HG02943 (cell line): ENCODE results near the gene NXPH4.

Source experiments
- ATAC-seq: cut with Tn5 transposase; IDR thresholded peaks from one replicate; pipeline ENCODE4 v1.9.1; 2021; ENCODE audit warnings: mild to moderate bottlenecking, low read depth, moderate library complexity; ENCODE audit not compliant: unreplicated experiment

Gene NXPH4

DNA sequence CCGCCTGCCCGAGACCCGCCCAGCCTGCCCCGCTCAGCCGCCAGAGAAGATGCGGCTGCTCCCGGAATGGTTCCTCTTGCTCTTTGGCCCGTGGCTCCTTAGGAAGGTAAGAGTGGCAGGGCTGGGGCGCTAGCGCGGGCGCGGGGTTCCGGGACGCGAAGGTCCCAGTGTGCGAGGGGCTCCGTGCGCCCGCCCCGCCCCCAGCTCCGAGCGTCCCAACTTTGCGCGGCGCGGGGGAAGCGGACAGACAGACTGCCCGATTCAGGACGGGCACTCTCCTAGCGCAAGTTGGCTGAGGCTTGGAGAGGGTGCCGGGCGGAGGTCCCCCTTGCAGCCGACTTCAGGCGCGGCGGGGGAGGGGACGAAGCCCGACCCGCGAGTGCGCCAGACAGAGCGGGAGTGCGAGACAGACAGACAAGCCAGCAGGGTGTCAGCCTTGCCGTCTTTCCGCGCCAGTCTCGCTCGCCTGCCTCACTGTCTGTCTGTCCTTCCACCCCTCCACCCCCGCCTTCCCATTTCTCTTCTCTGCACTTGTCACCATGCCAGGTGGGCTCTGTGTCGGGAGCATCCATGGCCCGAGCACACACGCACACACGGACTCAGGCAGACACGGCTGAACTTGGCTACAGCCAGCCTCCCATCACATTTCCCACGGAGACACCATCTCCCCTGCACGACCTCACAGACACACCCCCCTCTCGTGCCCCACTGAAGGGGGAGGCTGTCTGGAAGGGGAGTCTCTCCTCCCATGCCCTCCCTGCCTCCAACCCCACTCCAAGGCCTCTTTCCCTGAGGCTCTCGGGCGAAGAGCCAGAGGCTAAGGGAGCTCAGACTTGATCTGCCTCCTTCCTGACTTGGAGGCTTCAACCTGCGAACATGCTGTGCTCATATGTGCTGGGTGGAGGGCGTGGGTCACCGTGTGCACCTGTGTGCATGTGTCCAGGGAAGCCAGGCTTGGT lies 606 bp downstream of the NXPH4 start:
- ATAC-seq = no peak

DNA sequence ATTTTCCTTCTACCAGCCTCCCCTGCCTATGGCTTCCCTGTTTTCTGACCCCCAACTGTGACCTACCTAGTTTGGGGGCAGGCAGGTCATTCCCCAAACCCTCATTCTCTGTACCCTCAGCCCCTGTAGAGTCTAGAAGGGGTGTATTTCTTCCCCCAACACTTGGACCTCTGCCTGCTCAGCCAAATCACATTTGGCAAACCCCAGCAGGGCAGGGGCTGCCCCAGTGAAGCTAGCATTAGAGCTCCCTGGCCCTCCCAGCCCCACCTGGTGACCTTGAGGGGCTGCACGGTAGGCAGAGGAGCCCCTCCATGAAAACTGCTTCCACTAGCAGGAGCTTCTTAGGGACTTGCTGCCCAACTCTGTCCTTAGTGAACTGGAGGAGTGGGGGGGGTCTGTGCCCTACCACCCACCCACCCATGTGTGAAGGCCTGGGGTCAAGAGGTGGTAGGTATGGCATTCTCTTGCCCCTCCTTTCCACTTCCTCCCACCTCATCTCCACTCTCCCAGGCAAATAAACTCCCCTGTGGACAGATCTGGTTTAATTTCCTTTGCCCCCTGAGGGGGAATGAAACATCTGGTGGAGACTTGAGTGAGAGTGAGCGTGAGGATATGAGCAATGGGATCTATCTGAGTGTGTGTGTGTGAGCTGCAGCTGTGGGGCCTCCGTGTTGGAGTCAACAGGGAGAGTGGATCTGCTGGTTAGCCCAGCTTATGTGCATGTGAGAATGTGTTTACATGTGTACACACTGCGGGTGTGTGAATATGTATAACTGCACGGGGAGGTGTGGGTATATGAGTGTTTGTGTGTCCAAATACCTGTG lies 1.6 kb downstream of the NXPH4 start:
- ATAC-seq = no peak

DNA sequence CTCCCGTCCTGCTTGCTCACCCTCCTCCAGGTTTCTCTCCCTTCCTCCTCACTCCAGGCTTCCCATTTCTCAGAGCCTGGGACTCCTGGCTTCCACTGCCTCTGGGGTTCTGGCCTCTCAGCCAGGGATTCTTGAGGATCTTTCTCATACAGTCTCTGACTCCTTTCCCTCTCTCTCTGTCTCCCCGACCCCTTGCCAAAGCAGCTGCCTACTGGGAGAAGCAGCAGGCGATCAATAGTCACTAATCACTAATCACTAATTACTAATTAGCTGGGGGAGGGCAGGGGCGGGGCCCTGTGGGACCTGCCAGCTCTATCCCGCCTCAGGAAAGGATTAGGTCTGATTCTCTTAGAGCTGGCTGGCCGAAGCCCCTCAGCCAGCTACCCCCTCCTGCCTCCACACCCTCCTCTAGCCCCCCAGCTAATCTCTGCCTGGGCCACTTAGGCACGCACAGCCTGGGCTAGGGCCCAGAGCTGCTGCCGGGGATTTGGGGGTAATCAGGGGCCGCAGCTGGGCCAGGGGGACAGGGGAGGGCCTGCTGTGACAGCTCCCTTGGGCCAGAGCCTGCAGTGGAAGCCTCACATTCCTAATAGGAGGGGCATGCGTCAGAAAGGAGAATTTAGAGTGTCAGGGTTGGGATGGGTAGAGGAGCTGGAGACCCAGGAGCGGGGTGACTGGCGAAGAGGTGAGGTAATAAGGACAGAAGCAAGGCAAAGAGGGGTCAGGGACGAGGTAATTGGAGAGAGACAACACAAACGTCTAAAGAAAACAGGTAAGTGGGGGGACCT lies 2.8 kb downstream of the NXPH4 start:
- ATAC-seq = no peak

DNA sequence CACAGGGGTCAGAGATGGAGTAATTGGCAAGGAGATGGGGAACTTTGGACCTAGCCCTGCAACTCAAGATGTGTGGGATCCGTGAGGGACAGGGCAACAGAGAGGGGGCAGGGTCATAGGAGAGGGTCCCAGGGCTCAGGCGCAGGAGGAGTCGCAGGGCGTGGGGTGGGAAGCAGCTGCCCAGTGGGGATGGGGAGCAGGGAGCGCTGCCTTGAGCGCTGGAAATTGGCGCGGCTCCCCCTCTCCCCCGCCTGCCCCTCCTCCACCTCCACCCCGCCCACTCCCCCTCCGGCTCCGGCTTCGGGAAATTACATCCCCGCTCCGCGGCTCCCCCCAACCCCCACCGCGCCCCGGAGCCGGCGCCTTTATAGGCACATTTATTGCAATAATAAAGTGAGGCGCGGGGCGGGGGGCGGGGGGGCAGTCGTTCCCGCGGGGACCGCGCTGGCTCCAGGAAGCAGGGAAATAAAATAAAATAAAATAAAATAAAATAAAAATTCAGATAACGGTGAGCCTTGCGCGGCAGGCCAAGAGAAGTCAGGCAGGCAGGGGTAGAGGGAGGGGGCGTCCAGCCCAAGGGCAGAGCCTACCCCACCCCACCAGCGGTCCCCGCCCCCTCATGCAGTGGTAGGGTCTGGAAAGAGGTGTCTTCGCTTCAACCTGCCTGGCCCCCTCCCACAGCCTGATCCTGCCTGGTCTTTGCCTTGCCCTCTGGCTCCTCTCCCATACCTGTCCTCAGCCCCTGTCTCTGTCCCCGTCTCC lies 3.6 kb downstream of the NXPH4 start:
- no peak for ATAC-seq

DNA sequence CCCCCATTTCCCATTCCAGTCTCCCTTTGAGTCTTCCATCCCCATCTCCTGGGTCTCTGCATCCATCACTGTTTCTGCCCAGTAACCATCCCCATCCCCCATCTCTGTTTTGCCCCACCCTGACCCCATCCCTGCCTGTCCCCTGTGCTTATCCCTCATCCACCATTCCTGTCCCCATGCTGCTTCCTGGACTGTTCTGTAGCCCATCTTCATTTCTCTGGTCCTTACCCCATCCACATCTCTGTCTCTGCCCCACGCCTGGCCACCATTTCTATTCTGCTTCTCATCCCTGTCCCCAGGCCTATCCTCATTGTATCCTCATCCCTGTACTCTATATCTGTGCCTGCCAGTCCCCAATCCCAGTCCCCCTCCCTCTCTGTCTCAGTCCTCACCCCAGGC lies 4.2 kb downstream of the NXPH4 start:
- no peak for ATAC-seq

DNA sequence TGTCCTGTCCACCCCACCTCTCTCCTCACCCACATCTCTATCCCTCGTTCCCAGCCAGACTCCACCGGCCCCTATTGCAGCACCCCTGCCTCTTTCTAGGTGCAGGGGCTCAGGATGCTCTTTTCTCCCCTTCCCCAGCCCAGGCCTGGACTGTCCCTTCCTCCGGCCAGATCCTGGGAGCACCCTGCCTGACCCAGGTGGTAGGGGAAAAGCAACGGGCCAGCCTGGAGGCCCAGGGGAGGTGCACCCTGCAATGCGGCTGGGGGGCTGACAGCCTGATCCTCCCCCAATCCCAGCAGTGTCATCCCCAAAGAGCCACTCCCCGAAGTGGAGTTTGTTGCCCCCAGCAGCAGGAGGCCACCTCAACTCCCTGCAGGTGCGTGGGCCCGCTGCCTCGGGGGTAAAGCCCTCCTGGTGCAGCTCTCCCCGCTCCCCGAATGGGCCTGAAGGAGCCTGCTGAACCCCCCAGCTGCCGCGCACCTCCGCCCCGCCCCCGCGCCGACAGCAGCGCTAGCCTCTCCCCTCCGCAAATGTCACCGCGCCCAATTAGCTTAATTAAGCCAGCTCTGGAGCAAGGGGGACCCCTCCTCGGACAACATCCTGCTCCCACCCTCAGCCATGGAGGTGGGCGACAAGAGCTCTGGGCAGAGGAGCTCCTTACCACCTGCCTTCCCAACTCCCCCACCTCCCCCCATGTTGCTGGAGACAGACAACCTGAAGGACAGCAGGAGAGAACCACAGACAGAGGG lies 4.7 kb downstream of the NXPH4 start:
- ATAC-seq = no peak

DNA sequence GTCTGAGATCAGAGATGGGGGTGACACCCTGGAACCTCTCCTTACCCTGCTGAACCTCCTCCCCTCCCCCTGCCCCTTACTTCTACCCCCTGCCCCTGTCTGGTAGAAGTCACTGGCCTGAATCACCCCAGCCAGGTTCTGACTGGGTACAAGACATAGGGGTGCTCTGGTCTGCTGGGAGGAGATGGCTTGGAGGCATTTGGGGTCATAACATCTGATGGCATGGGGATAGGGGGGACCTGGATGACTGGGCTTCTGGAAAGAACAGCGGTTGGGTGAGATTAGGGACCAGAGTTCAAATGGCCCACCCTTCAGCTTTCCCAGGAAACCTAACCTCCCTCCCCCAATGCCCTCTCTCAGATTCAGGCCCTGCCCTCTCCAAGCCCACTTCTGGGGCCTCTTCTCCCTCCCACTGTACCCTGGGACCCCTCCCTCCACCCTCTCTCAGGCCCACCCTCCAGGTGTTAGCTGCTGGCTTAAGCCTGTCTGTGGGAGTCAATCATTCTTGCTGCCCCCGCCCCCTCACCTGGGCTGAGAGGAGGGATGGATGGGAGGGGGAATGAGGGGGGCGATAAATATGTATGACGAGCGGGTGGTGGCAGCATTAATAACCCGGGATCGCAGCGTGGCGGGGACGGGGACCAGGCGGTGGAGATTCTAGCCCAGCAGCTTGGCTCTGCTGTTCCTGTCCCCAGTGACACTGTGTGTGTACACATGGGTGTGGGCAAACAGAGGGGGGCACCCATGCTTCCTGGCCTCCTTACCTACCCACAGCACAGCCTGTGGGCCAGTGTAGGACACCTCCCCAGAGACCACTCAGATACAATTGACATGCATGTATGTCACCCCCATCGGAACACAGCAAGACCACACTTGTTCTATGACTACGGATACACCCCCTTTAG lies 5.9 kb downstream of the NXPH4 start:
- no peak for ATAC-seq

DNA sequence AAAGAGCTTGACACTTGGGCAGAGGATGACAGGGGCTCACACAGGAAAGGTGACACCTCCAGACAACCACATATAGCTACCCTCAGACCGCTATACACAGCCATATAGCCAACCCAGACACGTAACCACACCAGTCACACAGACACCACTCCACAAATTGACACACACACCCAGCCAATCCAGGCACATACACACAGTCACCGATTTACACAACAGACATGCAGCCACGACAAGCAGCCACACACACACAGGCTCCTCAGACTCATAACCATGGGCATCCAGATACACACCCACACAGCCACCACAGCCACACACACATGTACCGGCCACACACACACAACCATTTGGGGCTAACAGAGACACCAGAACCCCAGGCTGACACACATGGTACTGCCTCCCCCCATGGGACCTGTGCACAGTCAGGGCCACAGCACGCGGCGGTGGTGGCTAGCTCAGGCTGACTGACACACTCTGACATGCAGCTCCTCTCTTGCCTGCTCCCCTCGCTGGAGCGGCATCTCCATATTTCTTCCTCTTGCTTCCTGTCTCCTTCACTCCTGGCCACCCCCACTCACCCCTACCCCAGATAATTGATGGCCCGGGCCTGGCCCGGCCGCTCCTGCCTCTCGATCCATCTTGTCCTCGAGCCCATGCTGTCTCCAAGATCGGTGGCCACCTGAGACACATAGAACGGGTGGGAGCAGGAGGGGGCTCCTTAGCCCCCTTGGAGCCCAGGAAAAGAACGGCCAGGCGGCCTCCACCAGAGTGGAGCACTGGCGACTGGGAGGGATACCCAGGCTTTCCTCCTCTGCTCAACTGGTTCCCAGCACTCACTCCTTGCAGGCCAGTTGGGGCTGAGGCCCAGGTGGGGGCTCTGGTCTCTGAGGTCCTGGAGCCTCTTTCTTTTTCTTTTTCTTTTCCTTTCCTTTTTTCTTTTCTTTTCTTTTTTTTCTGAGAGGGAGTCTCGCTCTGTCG lies 6.9 kb downstream of the NXPH4 start:
- no peak for ATAC-seq

DNA sequence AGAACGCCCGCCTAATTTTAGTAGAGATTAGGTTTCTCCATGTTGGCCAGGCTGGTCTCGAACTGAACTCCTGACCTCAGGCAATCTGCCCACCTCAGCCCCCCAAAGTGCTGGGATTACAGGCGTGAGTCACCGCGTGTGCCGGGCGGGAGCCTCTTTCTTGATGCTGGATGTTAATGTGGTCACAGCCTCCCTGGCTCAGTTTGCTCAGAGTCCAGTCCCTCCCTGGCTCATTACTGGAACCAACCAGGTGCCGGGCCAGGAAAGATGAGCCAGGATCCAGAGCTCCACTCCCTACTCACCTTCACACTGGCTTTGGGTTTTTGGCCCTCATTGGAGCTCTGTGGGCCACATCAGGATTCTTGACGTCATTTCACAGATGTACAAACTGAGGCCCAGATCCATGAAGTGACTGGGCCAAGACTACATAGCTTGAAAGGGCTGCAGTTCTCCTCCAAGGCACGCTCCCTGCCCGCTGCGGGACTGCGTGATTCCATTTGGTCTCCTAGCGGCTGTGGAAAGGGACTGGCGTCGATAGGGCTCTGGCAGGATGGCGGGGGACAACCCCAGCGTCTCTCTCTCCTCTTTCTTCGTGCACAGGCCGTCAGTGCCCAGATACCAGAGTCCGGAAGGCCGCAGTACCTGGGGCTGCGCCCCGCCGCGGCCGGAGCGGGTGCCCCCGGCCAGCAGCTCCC lies 7.8 kb downstream of the NXPH4 start:
- no peak for ATAC-seq

DNA sequence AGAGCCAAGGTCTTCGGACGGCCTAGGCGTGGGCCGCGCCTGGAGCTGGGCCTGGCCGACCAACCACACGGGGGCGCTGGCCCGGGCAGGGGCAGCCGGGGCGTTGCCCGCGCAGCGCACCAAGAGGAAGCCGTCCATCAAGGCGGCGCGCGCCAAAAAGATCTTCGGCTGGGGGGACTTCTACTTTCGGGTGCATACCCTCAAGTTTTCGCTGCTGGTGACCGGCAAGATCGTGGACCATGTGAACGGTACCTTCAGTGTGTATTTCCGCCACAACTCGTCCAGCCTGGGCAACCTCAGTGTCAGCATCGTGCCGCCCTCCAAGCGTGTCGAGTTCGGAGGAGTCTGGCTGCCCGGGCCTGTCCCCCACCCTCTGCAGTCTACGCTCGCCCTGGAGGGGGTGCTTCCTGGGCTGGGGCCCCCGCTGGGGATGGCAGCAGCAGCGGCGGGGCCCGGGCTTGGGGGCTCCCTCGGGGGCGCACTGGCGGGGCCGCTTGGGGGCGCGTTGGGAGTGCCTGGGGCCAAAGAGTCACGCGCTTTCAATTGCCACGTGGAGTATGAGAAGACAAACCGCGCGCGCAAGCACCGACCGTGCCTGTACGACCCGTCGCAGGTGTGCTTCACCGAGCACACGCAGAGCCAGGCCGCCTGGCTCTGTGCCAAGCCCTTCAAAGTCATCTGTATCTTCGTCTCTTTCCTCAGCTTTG lies 8.5 kb downstream of the NXPH4 start:
- no peak for ATAC-seq

DNA sequence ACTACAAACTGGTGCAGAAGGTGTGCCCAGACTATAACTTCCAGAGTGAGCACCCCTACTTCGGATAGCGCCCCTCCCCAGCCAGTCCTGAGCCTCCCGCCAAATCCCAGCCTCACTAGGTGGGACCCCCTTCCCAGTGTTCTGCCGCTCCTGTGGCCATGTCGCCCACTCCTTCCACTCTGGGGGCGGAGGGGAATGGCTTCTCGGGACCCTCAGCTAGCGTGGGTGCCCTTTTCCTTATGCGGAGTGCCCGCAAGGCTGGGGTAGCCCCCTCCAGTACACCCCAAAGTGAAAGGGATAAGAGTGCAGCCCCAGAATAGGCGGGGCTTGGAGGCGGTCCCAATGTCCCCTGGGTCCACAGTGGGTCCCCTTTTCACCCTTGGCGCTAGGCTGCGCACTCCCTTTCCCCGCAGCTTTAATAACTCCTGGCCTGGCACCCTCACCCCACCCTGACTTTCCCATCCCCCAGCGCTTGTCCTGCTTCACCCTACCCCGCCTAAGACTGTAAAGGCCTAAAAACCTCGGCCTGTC lies 9.2 kb downstream of the NXPH4 start:
- no peak for ATAC-seq

DNA sequence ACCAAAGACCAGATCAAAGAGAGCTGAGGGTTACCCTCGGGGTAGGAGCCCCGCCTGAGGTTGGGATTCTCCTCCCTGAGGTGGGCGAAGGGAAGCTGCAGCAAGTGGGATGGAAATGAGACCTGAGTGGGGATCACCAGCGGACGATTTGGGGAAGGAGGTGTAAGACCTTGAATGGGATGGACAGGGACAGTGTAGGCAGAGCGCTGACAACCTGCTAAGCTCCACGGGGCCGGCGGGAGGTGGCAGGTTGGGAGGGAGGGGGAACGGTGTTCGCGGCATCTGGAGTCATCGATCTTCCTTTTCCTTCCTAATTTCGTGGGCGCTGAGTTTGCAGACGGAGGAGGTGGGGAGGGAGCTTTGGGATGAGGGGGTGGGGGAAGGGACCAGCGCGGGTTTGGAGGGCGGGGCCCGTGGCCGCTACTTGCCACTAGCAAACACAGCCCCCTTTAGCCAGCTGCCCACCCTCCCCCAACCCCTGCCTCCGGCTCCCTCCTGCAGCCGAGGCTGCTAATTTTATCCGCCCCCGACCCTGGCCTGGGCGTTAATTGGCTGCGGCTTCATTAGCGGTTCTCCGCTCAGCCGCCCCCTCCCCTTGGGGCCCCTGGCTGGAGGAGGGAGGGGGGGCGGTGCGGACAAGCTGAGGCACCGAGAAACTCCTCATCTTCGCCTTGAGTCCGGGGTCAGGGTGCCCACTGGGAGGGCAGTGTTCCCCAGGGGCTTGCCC lies 10.2 kb downstream of the NXPH4 start:
- ATAC-seq = no peak

DNA sequence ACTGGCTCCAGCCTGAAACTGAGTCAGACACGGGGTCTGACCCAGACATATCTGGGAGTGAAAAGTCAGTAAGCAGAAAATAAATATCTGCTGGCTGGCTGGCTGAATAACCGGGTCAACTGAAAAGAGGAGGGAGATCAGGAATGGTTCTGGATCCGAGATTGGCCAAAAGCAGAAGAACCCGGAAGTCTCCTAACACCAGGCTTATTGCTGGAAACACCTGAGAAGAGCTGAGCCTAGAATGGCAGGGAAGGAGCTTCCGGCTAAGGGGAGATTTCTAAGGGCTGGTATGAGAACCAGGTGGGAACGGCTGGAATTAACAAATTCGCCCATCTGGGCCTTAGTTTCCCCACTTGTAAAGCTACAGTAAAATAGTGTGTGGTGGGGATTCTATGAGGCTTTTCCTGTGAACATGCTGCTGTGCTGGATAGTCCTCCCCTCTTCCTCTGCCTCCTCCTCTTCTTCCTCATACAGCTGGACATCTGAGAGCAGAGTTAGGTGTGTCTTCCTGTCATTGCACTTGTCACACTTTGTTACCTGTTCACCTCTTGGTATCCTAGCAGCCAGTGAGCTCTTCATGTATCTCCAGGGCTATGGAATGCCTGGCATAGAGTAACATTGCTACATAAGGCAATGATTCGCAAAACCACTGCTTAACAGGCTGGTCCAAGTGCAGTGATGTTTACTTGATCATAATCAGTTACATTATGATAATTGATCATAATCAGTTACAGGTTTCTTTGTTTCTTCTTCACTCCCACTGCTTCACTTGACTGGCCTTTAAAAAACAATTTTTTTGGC lies 10.9 kb downstream of the NXPH4 start:
- no peak for ATAC-seq

DNA sequence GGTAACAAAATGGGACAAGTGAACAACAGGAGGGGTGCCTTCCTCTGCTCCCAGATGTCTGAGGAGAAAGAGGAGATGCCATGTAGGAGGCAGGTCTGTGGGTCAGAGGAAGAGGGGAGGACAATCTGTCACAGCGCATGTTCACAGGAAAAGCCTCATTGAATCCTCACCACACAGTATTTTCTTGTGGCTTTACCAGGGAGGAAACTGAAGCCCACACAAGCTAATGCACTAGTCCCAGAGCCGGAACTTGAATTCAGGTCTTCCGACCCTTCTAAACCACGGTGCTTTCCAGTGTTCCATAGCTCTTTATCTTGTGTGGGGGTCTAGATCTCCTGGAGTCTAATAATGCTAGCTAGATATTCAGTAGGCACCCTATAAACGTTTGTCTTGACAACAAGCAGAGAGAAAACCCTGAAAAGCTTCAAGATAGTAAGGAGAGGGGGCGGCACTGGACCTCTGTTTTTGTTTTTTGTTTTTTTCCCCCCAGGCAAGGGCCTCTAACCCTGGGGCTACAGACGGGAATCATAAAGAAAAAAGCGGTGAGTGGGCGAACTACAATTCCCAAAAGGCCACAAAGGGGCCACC lies 12.5 kb downstream of the NXPH4 start:
- no peak for ATAC-seq
